Renal pelvis (tissue), 4 donors: Measurements from ENCODE around the gene GARNL3. TPM values are rescaled to one million over a fixed set of nuclear protein-coding genes. Genes with fewer than 3 reads are reported as not detected.

Source experiments
- DNase-seq: peaks from one replicate; pipeline ENCODE4 v3.0.0-alpha.2; 2013
- polyA plus RNA-seq, 3 donors: library from polyadenylated mRNA; unstranded; fragments of 120-200 nt; gene quantifications; one replicate each; pipeline ENCODE4 v1.2.1, GENCODE V29; 2013; ENCODE audit not compliant: insufficient read length in 3 of 3

Gene GARNL3
- polyA plus RNA-seq, 3 donors, result 13.6 to 21.2 (median 18.9) TPM

- DNase-seq, result no peak
Observed at GRCh38 chr9:127384901-127385300, 120.3 kb downstream of the GARNL3 start.

- DNase-seq, result no peak
Observed at GRCh38 chr9:127386249-127386648, 121.7 kb downstream of the GARNL3 start.

- DNase-seq, result no peak
Observed at GRCh38 chr9:127386981-127387380, 122.4 kb downstream of the GARNL3 start.

- DNase-seq, result peak; percentile 77
Observed at GRCh38 chr9:127388037-127388855, 123.7 kb downstream of the GARNL3 start.

GRCh38 chr9:127388856-127389238 lies 124.3 kb downstream of the GARNL3 start:
- DNase-seq, result peak; percentile 33

GRCh38 chr9:127389381-127390247 lies 125.0 kb downstream of the GARNL3 start:
- no peak for DNase-seq

GRCh38 chr9:127390248-127390545 lies 125.6 kb downstream of the GARNL3 start:
- DNase-seq, result no peak

GRCh38 chr9:127390563-127390962 lies 126.0 kb downstream of the GARNL3 start:
- DNase-seq, result no peak

GRCh38 chr9:127392166-127392565 lies 127.6 kb downstream of the GARNL3 start:
- DNase-seq, result no peak

- DNase-seq, result no peak
Observed at GRCh38 chr9:127392976-127393375, 128.4 kb downstream of the GARNL3 start.

- DNase-seq, result peak; percentile 36
Observed at GRCh38 chr9:127393645-127394044, 129.1 kb downstream of the GARNL3 start.

- no peak for DNase-seq
Observed at GRCh38 chr9:127395497-127396252, 131.1 kb downstream of the GARNL3 start.

- DNase-seq, result no peak
Observed at GRCh38 chr9:127396253-127396807, 131.8 kb downstream of the GARNL3 start.

- peak; percentile 99 for DNase-seq
Observed at GRCh38 chr9:127396808-127397645, 132.5 kb downstream of the GARNL3 start, which contains the start of gene SLC2A8. Gene SLC2A8 (plus strand): TSS chr9:127397169. CDS start chr9:127397231, 62 bp downstream.

- peak; percentile 42 for DNase-seq
Observed at GRCh38 chr9:127397646-127398274, 133.2 kb downstream of the GARNL3 start.

GRCh38 chr9:127398275-127398647 lies 133.7 kb downstream of the GARNL3 start:
- DNase-seq, result no peak

- no peak for DNase-seq
Observed at GRCh38 chr9:127398715-127399400, 134.3 kb downstream of the GARNL3 start.

- no peak for DNase-seq
Observed at GRCh38 chr9:127399736-127400269, 135.2 kb downstream of the GARNL3 start.

GRCh38 chr9:127402401-127403090 lies 138.0 kb downstream of the GARNL3 start:
- no peak for DNase-seq
